Activated CD8-positive, alpha-beta T cell treated with anti-CD3 and anti-CD28 coated beads for 36 hours (primary cell): Measurements from ENCODE around the gene PNKD. TPM values are rescaled to one million over a fixed set of nuclear protein-coding genes. Genes with fewer than 3 reads are reported as not detected.

ENCODE experiments used
- ATAC-seq: fragments of 200-7000 bp; cut with Tn5 transposase; one replicate; pipeline ENCODE4 v1.10.0; 2021; ENCODE audit warnings: mild to moderate bottlenecking, moderate library complexity
- CTCF ChIA-PET: fragments of 350-600 bp; sonication (Branson Sonifier 250); formaldehyde crosslinking; loops from one replicate; lab custom pipeline; 2021; ENCODE audit warnings: antibody characterized with exemption; lab: Charles Lee
- POLR2A ChIA-PET: fragments of 350-600 bp; sonication (Branson Sonifier 250); formaldehyde crosslinking; loops from one replicate; lab custom pipeline; 2021; ENCODE audit warnings: antibody characterized with exemption; lab: Charles Lee
- DNase-seq: peaks from one replicate; pipeline ENCODE4 v3.0.0-alpha.2; 2020
- H3K27ac Mint-ChIP-seq: one replicate; pipeline ENCODE4 v1.8.0; 2021; ENCODE audit warnings: mild to moderate bottlenecking, mixed read lengths
- H3K27me3 Mint-ChIP-seq: one replicate; pipeline ENCODE4 v1.8.0; 2021; ENCODE audit warnings: mixed read lengths
- H3K36me3 Mint-ChIP-seq: one replicate; pipeline ENCODE4 v1.8.0; 2021; ENCODE audit warnings: low read depth, mixed read lengths
- H3K4me1 Mint-ChIP-seq: one replicate; pipeline ENCODE4 v1.8.0; 2021; ENCODE audit warnings: low read depth, mixed read lengths
- H3K4me3 Mint-ChIP-seq: one replicate; pipeline ENCODE4 v1.8.0; 2021; ENCODE audit warnings: mild to moderate bottlenecking, moderate library complexity, mixed read lengths
- H3K9me3 Mint-ChIP-seq: one replicate; pipeline ENCODE4 v1.8.0; 2021; ENCODE audit warnings: mixed read lengths
- CTCF ChIP-seq: fragments of 200-600 bp; IDR thresholded peaks from one replicate; pipeline ENCODE4 v1.8.0; 2022; ENCODE audit warnings: antibody characterized with exemption, mild to moderate bottlenecking
- intact Hi-C: fragments of 100-400 bp; cut with micrococcal nuclease; formaldehyde crosslinking; loops from one replicate; pipeline ENCODE4 v1.10.0; 2022
- total RNA-seq, 2 experiments: library from RNA; stranded (reverse); gene quantifications; one replicate each; pipeline ENCODE4 v1.2.3, GENCODE V29; 2021

PNKD gene
- total RNA-seq, 2 experiments from 2014 or later: 19.8 to 24.4 TPM

GRCh38 chr2:218354045-218354444 lies 83.7 kb downstream of the PNKD start:
- POLR2A ChIA-PET: no interaction called here
- no peak for DNase-seq
- ATAC-seq: no peak
- H3K4me3 Mint-ChIP-seq: no peak overlapping the region
- CTCF ChIA-PET: interaction anchor here (0.7 to 5.5 kb wide), 2 partner anchors 13 to 51 kb away, joined by 3 to 54 read pairs; no protein-coding TSS in a partner anchor
- no peaks in the 10 kb centered on the region for H3K4me1 Mint-ChIP-seq
- no peak for TF ChIP-seq CTCF
- intact Hi-C loops: no loop called here
- peaks cover 14% of the 10 kb centered on the region for H3K9me3 Mint-ChIP-seq
- peaks cover 4% of the 10 kb centered on the region for H3K36me3 Mint-ChIP-seq
- no peak overlapping the region for H3K27ac Mint-ChIP-seq
- H3K27me3 Mint-ChIP-seq: no peaks in the 10 kb centered on the region

- H3K36me3 Mint-ChIP-seq: peaks cover 4% of the 10 kb centered on the region
- TF ChIP-seq CTCF: no peak
- H3K4me1 Mint-ChIP-seq: no peaks in the 10 kb centered on the region
- intact Hi-C loops: no loop called here
- no peak overlapping the region for H3K4me3 Mint-ChIP-seq
- DNase-seq (no peak), ATAC-seq (no peak)
- no peaks in the 10 kb centered on the region for H3K27me3 Mint-ChIP-seq
- H3K9me3 Mint-ChIP-seq: peaks cover 14% of the 10 kb centered on the region
- ChIA-PET CTCF (interaction anchor here (0.7 to 5.5 kb wide), 5 partner anchors 12 to 59 kb away, joined by 3 to 54 read pairs (median 8); no protein-coding TSS in a partner anchor), POLR2A (no interaction called here)
- no peak overlapping the region for H3K27ac Mint-ChIP-seq
Observed at GRCh38 chr2:218354850-218355443, 84.6 kb downstream of the PNKD start.

GRCh38 chr2:218357236-218358177 lies 87.2 kb downstream of the PNKD start:
- intact Hi-C loops: no loop called here
- DNase-seq (no peak), ATAC-seq (no peak)
- ChIA-PET CTCF (interaction anchor here (0.7 to 5.5 kb wide), 22 partner anchors 8 to 173 kb away, joined by 3 to 54 read pairs (median 8); partner anchors contain the start of genes AAMP, PNKD and TMBIM1), POLR2A (no interaction called here)
- Mint-ChIP-seq H3K4me3 (no peak overlapping the region), H3K4me1 (no peaks in the 10 kb centered on the region), H3K36me3 (no peaks in the 10 kb centered on the region), H3K27me3 (no peaks in the 10 kb centered on the region), H3K27ac (no peak overlapping the region), H3K9me3 (peaks cover 4% of the 10 kb centered on the region)
- no peak for TF ChIP-seq CTCF

- POLR2A ChIA-PET: interaction anchor here (0.6 kb wide), 1 partner anchor 58 kb away, joined by 3 read pairs; no protein-coding TSS in a partner anchor
- no peaks in the 10 kb centered on the region for H3K27me3 Mint-ChIP-seq
- intact Hi-C loops: no loop called here
- no peak overlapping the region for H3K27ac Mint-ChIP-seq
- CTCF ChIA-PET: interaction anchor here (0.7 kb wide), 1 partner anchor 59 kb away, joined by 5 read pairs; no protein-coding TSS in a partner anchor
- H3K9me3 Mint-ChIP-seq: no peaks in the 10 kb centered on the region
- H3K4me1 Mint-ChIP-seq: no peaks in the 10 kb centered on the region
- no peak overlapping the region for H3K4me3 Mint-ChIP-seq
- TF ChIP-seq CTCF: no peak
- DNase-seq (no peak), ATAC-seq (no peak)
- no peaks in the 10 kb centered on the region for H3K36me3 Mint-ChIP-seq
Observed at GRCh38 chr2:218360453-218360852, 90.1 kb downstream of the PNKD start.
